Naive thymus-derived CD8-positive, alpha-beta T cell (primary cell): ENCODE data around the gene PPP1R1B. TPM values are rescaled to one million over a fixed set of nuclear protein-coding genes. Genes with fewer than 3 reads are reported as not detected.

ENCODE experiments used
- polyA plus RNA-seq, 3 donors: library from polyadenylated mRNA; unstranded; fragments of 300-500 nt; fragmentation: Illumina TruSeq; gene quantifications; one replicate each; pipeline ENCODE4 v1.2.3, GENCODE V29; 2021
- total RNA-seq, 8 experiments: library from RNA in 2 of 8; stranded (reverse) in 2 of 8; gene quantifications; one replicate each; pipeline ENCODE4 v1.2.3 and lab custom pipeline; 2021 to 2026

PPP1R1B gene
- total and polyA plus RNA-seq, 5 experiments from 2014 or later: not detected

Other genes with a start within 250 kb of the PPP1R1B start
- gene FBXL20, start 225.3 kb upstream of the PPP1R1B start, total RNA-seq: 10 to 100 TPM; 33.4 to 34.3 TPM
- gene FBXL20, start 225.3 kb upstream of the PPP1R1B start, polyA plus RNA-seq: 1 to 10 TPM; 2.6 to 3.4 (median 3.2) TPM
- gene MED1, start 175.7 kb upstream of the PPP1R1B start, total RNA-seq: 10 to 100 TPM; 59.2 to 62.8 TPM
- gene MED1, start 175.7 kb upstream of the PPP1R1B start, polyA plus RNA-seq: 10 to 100 TPM; 16.8 to 26.9 (median 22.2) TPM
- 100 to 1,000 TPM; 113 to 114 TPM for gene CDK12, start 165.5 kb upstream of the PPP1R1B start, total RNA-seq
- gene CDK12, start 165.5 kb upstream of the PPP1R1B start, polyA plus RNA-seq: 1 to 10 TPM; 3.2 to 7.1 (median 5.5) TPM
- not detected for gene NEUROD2, start 19.0 kb upstream of the PPP1R1B start, total RNA-seq
- gene NEUROD2, start 19.0 kb upstream of the PPP1R1B start, polyA plus RNA-seq: not detected
- gene STARD3, start 10.2 kb downstream of the PPP1R1B start, total RNA-seq: 100 to 1,000 TPM; 154 to 167 TPM
- gene STARD3, start 10.2 kb downstream of the PPP1R1B start, polyA plus RNA-seq: 10 to 100 TPM; 37.4 to 51.6 (median 43.0) TPM
- 10 to 100 TPM in 1 of 2 experiments, 1 to 10 TPM in 1; 8.5 to 10.3 TPM for gene TCAP, start 38.4 kb downstream of the PPP1R1B start, total RNA-seq
- under 1 TPM in 1 of 3 donors, not detected in 2; 0.11 TPM for gene TCAP, start 38.4 kb downstream of the PPP1R1B start, polyA plus RNA-seq
- gene PNMT, start 41.5 kb downstream of the PPP1R1B start, total RNA-seq: 1 to 10 TPM in 1 of 2 experiments, under 1 TPM in 1; 0.91 to 1.2 TPM
- gene PNMT, start 41.5 kb downstream of the PPP1R1B start, polyA plus RNA-seq: under 1 TPM in 2 of 3 donors, not detected in 1; 0.43 to 0.64 TPM
- 10 to 100 TPM; 30.1 to 33.5 TPM for gene PGAP3, start 61.1 kb downstream of the PPP1R1B start, total RNA-seq
- gene PGAP3, start 61.1 kb downstream of the PPP1R1B start, polyA plus RNA-seq: 10 to 100 TPM; 14.2 to 17.7 (median 15.5) TPM
- 1 to 10 TPM; 5.6 to 8.7 TPM for gene ERBB2, start 73.1 kb downstream of the PPP1R1B start, total RNA-seq
- 1 to 10 TPM in 2 of 3 donors, under 1 TPM in 1; 0.85 to 2.4 (median 1.5) TPM for gene ERBB2, start 73.1 kb downstream of the PPP1R1B start, polyA plus RNA-seq
- gene MIEN1, start 103.6 kb downstream of the PPP1R1B start, total RNA-seq: 10 to 100 TPM; 28.9 to 33.2 TPM
- gene MIEN1, start 103.6 kb downstream of the PPP1R1B start, polyA plus RNA-seq: 10 to 100 TPM; 75.6 to 81.6 (median 76.7) TPM
- gene GRB7, start 111.0 kb downstream of the PPP1R1B start, total RNA-seq: not detected
- not detected for gene GRB7, start 111.0 kb downstream of the PPP1R1B start, polyA plus RNA-seq
- 100 to 1,000 TPM; 111 to 118 TPM for gene IKZF3, start 237.4 kb downstream of the PPP1R1B start, total RNA-seq
- 10 to 100 TPM; 18.8 to 59.2 (median 21.5) TPM for gene IKZF3, start 237.4 kb downstream of the PPP1R1B start, polyA plus RNA-seq
- gene ZPBP2, start 241.2 kb downstream of the PPP1R1B start, total RNA-seq: under 1 TPM; 0.38 to 0.49 TPM
- not detected for gene ZPBP2, start 241.2 kb downstream of the PPP1R1B start, polyA plus RNA-seq